Retina (tissue), 1 donor: ENCODE results near the gene POPDC2.

Source experiments
- DNase-seq: peaks from one replicate; pipeline ENCODE4 v3.0.0-alpha.2; 2016

The POPDC2 gene

DNA sequence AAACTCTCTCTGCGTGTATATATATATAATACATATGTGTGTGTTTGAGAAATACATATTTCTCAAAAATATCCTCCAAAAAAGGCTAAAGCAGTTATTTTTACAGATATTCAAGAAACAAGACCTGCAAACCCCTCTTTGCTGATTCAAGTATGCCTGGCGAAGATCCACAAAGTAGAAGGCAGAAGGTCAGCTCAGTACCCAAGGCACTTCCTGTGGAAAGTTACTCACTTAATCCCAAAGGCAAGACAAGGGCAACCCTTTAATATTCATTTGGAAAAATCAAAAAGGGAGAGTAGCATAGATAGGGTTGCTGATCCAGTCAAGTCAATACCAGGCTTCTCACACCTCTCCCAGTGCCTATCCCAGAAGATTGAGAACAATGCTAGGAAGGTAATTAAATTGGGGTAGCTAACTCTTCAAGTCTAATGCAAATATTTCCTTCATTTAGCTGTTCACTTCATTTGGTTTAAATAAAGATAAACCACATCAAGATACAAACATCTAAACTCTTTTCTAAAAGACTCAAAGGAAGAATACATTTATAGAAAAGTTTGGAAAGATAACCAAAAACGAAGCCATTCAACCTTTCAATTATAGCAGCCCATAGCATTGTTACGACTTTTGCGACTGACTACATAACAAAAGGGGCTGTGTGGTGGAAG, 9.6 kb upstream of the POPDC2 start:
- DNase-seq = no peak

DNA sequence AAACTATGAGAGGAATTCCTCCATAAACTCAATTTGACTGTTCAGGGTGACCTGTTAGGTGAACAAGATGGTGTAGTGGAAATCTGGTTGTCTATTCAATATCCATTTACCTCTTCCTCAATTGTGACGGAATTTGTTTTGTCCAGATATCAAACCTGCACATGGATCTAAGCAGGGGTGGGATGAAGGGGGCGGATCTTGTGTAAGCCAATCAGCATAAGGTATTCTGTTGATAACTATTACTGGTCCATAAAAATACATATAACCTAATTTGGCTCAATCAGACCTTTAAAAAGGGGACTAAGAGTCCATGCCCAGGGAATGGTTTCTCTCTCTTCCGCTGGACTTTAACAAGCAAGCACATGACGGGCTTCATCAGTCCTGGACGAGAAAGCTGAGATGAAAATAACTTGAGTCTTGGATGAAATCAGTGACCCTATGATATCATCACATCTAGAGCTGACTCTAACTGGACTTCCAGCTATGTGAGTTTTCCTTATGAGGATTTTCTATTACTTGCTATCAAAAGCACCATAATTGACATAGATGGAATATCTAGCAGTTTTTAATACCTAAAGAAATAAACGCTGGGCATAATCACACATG, 5.7 kb upstream of the POPDC2 start:
- no peak for DNase-seq

DNA sequence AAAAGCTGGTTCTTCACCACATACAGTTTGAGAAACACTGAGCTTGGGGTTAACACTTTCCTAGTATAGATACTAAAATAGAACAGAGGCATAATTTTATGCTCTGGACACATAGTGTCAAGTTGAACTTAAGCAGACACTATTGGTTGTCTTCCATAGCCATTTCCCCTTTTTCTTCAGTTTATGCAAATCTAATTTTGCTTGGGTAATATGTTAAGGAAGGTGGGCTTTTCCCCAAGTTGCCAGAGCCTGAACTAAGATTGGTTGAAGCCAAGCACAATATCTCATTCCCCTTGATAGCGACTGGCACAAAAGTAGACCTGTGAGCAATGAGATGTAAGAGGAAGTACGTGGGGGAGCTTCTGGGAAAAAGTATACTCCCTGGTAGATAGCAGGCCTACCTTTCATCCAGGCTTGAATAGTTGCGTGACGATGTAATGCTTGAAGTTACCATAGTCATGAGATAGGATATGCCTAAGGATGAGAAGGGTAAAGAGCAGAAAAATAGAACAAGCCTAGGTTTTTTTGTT, 4.5 kb upstream of the POPDC2 start:
- no peak for DNase-seq

DNA sequence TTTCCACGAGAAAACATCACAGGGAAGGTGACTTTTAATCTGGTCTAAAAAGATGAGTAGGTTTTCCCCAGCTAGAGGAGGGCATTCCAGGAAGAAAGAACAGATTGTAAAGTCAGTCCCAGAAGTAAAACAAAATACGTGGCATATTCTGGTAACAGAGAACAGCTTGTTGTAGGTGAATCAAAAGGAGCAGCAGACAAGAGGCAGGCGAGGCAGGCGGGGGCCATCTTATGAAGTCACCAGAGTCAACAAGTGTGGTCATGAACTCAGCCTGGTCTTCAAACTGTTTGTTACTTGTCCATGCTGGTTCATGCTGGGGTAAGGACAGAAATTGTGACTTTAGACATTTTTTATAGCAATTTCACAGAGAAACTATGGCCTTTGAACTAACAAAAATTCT, 4.0 kb upstream of the POPDC2 start:
- DNase-seq = no peak

DNA sequence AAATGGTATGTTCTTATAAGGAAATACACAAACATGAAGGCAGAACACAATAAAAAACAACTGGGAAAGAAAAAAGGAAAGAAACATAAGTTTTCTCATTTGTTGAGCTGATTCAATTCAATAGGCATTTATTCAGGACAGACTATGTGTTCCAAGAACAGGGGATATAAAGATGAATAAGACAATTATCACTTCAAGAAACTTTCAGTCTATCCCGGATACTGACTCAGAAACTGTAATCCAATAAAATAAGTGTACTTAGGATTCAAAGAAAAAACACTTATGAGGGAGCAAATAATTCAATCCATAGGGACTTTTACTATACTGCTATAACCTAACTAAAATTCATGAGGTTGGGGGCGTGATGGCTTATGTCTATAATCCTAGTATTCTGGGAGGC, 3.5 kb upstream of the POPDC2 start:
- no peak for DNase-seq

DNA sequence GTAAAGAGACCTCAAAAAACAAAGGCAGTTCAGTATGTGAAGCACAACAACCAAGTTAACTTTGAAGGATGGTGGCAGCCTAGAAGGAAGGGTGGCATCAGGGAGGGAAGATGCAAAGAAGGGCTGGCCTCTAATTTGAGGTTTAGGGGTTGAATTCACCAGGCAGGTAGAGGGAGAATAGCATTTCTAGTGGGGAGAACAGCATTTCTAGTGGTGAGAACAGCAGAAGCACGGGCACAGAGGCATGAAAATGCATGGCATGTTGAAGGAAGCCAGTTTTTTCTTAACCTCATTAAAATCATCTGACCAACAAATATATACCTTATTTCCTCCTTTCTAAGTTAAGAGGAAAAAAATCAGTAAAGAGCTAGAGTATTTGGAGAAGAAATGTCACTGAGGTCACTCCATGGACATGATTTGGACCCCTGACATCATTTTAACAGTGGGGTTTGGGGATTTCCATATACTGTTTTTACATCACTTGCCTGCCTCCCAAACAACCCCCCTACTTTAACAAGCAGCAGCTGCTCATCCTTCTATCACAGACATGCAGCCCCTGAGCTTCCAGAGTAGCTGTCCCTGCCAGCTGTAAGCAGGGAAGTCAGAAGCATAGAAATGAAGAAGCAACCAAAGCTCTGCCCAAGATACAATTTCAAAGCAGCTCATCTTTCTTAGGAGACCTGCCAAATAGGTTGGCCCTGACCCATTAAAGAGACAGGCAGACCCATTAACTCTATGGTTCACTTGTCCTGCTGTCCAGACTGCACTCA, 2.4 kb upstream of the POPDC2 start:
- no peak for DNase-seq

DNA sequence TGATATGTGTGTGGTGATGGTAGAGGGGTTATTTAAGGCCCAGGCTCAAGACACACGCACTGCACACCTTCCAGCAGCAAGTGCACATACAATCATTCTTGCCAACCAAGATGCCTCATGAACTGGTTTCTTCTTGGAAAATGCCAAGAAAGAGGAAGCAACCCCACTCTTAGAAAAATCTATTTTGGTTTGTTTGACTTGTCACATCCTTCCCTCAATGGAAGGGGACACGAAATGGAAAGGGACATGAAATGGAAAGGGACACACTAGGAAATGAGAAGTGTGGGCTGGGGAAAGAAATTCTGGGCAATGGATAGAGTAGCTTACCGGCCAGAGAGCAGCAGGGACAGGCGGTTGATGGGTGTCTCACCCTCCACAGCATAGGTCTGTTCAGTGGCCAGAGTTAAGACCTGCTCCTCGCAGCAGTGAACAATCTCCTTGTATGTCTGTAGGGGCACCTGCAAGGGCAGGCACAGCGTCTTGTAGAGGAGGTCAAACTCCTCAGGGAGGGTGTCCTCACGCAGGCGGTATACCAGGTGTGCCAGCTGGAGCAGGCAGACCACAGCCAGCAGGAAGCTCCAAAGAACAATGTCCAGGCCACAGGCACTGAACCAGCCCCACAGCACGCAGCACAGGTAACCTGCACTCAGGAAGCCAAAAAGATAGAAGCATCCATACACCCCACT, 640 bp downstream of the POPDC2 start:
- no peak for DNase-seq

DNA sequence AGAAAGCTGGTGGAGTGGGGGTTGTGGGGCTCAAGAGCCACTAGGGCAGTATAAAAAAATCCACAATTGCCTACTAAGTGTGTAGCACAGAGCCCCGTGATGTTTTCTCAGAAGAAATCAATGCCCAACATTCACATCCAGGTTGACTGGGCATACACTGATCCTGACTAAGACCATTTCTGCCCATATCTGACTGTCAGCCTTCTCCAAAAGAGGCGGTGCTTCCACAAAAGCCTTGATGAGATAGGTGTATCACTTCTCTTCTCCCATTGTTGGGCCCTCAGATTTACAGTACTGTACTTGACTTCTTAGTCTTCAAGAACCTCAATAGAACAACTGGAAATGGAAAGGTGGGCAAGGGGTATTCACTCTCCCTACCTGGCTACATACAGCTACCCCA, 1.4 kb downstream of the POPDC2 start:
- DNase-seq = no peak

DNA sequence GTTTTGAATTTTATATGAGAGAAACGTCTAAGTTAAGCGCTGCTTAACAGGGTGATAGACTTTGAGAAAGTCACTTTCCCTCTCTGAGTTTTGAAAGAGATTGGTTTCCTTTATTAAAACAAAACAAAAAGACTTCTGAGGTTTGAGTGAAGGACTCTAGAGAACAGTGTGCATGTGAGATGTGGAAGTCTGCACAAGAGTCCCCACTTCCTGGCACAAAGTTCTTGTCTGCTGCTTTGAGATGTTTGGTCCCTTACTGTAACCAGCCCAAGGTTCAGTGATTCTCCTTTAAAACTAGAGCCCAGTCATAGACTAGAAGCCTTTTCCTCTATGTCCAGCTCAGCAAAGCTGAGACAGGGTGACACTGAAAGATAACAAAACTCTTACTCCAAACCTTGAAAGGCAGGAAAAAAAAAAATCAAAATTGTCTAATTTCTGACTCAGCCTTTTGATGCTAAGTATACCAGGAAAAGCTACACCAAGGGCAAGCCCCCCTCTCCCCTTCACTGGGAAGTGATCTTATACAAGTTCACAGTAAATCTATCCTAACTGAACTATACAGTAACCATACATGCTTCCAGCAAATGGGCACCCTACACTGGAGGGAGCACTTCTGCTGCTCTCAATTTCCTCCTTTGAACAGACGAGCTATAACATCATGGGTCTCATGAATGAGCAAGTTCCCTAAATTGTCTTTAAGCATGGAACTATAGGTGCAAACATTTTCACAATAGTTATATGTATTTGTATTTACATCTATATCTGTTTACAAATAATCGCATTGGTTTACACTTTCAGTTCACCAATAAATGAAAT, 2.3 kb downstream of the POPDC2 start:
- DNase-seq = no peak

DNA sequence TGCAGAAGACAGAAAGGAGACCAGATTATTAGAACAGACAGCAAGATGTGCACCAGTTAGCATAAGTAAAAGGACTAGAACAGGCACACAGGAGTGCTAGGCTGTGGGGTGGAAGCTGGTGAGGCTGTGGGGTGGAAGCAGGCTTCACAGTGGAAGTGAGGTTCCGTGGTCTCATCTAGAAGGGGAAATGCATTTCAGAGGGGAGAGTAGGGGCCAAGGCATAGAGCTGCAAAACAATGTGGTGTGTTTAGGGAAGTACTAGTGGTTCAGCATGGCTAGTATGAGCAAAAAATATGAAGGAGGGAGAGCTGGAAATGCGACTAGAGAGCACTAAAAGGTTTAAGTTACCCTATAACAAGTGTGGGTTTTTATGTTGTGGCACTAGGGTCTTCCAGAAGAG, 6.5 kb downstream of the POPDC2 start:
- no peak for DNase-seq

DNA sequence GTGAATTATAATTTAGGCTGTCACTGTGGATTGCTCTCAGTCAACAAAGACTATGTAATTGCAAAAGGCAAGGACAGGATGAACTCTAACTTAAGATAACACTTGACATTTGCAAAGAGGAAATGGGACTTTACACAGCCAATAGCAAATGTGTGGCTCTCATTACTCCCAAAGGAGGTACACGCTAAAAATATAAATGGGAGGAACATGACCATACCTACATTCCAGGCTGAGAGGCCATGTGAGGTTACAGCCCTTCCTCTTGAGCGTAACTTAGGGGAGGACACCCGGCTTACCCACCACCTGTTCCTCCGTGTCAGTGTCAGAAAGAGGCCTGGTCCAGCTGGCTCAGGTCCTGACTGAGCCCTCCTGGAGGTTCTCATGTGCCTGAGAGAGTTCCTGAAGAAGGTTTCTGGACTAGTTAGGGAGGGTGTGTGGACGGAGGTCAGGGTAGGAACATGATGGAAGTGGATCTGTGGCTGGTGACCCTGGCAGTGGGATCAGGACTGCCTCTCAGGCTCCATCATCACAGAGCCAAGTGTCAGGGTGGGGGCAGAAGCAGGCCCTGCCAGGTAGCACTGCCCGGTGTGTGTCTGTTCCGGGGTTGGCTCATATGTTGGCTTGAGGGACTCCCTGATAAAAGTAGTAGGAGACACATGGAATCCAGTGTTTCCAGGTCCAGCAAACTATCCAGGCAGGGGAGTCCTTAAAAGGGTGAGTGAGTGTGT, 7.9 kb downstream of the POPDC2 start:
- no peak for DNase-seq

DNA sequence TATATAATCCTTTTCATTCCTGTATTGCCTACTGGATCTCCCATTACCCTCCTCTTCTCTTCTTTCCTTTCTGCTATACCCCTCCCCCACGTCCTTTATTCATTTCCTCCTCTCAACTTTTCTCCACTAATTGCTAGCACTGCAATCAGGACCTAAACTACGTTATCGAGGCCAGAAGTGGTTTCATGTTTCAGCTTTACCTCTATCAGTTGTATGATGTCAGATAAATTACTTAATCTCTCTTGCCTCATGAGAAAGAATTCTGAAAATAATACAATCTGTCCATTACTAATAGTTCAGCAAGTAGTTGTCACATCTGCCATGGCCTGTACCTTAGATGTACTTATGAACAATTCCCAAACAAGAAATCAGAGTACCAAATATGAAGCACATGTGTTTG, 10.6 kb downstream of the POPDC2 start:
- no peak for DNase-seq

DNA sequence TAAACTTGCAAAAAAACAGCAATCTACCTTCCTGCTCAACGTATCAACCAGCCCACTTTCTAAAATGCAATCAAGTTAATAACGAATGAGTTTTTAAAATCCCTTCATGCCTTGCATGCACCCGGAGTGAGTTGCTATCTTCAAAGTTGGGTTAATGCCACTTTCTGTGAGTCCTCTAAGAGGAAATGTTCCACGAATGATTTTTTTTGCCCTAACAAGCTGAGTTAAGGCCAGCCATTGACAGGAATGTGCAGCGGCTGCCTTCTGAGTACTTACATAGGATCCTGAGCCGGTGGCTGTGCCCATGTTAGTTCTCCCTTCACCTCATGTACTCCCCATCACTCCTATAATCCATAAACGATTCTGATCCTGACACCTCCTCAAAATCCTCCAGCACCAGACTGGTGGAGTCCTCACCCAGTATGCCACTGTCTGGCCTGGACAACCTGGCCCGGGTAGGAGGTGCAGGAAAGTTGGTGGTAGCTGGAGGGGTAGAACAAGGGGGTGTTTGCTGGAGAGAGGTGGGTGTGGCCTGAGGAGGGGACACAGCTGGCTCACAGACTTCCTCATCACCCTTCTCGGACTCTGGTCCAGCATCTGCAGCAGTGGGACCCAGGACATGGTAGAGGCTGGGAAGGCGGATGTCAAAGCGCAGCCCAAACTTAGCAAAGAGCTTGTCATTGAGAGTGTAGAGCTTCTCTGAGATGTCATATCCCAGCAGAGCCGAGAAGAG, 12.4 kb downstream of the POPDC2 start:
- DNase-seq = no peak

DNA sequence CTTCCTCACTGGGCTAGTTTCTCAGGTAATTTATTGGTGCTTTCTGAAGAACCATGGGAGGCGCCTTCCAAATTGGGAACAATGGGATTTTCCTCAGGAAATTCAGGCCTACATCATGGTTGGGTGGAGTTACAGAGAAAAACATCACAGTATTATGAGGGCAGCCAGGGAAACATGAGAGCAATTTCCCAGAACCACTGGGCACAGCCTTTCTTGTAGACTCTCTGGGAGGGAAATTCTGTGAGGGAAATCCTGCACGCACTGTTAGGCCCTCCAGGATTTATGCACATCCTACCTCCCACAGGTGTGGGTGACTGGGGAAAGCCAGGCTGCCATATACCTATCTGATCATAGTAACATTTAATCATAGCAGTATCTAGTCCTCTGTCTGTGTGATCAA, 13.2 kb downstream of the POPDC2 start:
- no peak for DNase-seq

DNA sequence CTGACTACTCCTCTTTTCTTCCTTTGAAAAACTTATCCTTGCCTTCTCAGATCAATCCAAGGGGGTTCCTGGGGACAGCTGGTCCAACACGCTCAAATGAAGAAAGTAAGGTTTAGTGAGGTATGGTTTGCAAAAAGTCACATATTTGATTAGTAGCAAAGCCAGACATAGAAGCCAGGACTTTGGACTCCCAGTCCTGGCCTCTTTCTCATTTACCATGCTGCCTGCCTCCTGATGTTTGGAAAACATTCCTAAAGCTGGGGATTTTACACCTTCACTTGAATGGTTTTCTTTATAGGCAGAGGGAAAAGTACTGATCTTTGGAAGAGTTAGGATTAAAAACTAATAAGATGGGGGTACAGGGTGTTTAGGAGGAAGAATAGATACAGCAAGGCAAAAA, 14.6 kb downstream of the POPDC2 start:
- DNase-seq = no peak

DNA sequence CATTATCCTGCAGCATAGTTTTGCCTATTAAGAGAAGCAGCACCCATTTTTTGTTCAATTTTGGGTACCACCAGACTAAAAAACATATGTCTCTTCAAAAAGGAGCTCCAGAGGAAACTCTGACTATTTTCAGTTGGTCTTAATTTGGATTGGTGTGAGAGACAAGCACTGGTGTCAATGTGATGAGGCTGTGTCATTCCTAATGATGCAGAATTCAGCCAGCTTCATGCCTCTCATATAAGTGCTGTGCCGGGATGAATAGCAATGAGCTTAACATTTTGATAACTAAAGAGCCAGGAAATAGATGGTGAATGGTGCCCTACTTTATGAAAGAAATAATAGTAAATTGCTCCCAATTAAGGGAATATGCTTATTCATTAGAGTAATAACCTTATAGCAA, 15.9 kb downstream of the POPDC2 start:
- DNase-seq = no peak

DNA sequence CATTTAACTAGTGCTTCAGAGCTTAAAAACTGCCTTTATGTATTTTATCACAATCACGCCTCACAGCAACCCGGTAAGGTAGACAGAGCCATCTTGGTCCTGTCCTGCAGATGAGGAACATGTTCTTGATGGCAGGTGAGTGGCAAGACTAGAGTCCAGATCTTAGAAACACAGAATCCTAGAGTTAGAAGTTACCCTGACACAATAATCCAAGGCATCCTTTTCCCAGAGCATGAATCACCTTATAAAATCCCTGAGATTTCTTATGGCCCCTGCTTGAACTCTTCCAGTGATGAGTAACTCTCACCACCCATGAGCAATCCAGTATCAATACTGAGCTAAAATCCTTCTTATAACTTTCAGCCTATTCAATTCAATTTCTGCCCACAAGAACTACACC, 16.9 kb downstream of the POPDC2 start:
- no peak for DNase-seq

DNA sequence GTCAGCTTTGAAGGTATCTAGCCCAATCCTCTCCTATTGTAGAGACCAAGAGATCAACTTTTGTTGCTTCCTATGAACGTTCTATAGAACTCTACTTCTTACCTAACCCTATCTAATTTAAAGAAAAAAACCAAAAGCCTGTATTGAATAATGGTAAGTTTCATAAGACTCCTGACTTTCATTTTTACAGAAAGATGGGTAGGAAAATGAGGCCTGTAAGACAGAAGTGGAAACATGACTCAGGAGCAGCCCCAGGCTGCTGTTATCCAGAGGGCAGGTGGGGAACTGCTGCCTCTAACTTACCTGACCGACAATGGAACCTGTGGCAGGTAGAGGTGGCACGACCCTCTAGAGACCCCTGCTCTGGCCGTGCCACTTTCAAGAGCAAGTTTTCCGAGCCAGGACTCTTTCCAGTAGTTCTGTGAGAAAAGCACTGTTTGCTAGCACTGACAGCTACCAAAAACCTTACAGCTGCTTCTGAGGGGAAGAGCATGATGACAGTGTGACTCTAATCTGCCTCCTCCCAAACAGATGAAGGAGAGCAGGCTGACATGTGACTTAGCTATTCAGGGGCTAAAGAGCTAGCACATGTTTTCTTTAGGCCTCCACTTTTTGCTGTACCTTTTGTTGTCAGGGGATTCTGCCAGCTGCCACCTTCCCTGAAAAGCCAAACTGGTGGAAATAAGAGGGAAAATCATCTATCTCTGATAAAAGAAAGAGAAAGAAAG, 17.5 kb downstream of the POPDC2 start:
- DNase-seq = no peak

DNA sequence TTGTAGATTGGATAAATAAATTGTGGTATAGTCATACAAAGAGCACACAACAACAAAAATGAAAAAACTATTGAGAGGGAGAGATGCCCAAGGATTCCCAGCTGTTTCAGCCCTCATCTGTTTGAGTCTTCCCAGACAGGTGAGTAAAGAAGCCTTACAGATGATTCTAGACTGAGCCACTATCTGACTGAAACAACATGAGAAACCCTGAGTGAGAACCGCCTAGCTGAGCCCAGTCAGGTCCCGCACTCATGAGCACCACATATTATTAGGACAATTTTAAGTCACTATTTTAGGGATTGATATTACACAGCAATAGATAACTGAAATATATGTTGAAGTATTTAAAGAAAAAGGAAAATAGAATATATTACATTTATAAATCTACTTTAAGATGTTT, 19.0 kb downstream of the POPDC2 start:
- DNase-seq = no peak
